D721Med (cell line): Measurements from ENCODE around the gene ARHGAP26.

Experiments used
- DNase-seq: peaks from one replicate; pipeline ENCODE4 v3.0.0; 2011; ENCODE audit warnings: low spot score; ENCODE audit not compliant: insufficient read length
- FAIRE-seq: peaks from 2 replicates; lab custom pipeline; 2011; peaks lifted over from hg19 to GRCh38; lab: Jason Lieb, UNC
- CTCF ChIP-seq: IDR thresholded peaks from 2 replicates; pipeline ENCODE4 v1.5.1; 2012; ENCODE audit warnings: mild to moderate bottlenecking, control low read depth; ENCODE audit not compliant: insufficient read depth; ENCODE audit errors: missing control alignments

Gene ARHGAP26

GRCh38 chr5:142859037-142859436, 88.9 kb downstream of the ARHGAP26 start:
- FAIRE-seq (no peak), DNase-seq (no peak)
- TF ChIP-seq CTCF: no peak

GRCh38 chr5:142860270-142860669, 90.1 kb downstream of the ARHGAP26 start:
- FAIRE-seq (no peak), DNase-seq (no peak)
- TF ChIP-seq CTCF: no peak

GRCh38 chr5:142861011-142861410, 90.8 kb downstream of the ARHGAP26 start:
- DNase-seq (no peak), FAIRE-seq (no peak)
- no peak for TF ChIP-seq CTCF

DNA sequence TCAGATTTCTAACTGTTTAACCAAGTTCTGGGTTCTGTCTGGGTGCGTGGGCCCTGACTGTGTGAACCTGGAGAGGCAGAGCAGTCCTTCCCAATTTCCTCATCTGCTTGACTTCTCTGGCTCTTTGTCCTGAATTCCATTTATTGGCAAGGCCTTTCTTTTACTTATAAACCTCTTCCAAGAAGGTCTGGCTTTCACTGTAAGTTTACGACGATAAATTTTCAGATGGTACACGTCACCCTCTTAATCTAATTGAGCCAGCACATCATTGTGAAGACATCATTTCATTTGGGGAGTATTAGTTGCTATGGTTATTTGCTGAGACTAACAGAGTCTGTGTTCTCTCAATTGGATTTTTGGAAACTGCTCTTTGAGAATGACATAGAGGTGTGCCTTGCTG, 92.4 kb downstream of the ARHGAP26 start:
- no peak for TF ChIP-seq CTCF
- FAIRE-seq: no peak

GRCh38 chr5:142863856-142864255, 93.7 kb downstream of the ARHGAP26 start:
- TF ChIP-seq CTCF: no peak
- FAIRE-seq (no peak), DNase-seq (no peak)

More for the DNA sequence above, 92.4 kb downstream of the ARHGAP26 start:
- DNase-seq: no peak

- FAIRE-seq: no peak
Measured at GRCh38 chr5:142864290-142865260, 94.4 kb downstream of the ARHGAP26 start.

More at GRCh38 chr5:142864290-142865260, 94.4 kb downstream of the ARHGAP26 start:
- TF ChIP-seq CTCF: no peak
- no peak for DNase-seq
